RWPE2 (cell line): ENCODE results near the gene FAM180A.
A peak's percentile ranks its signal among the peaks of the same experiment; 100 is the strongest.

ENCODE experiments used
- ATAC-seq: fragments of 200-7000 bp; cut with Tn5 transposase; 3 replicates; pipeline ENCODE4 v1.9.1; 2021; ENCODE audit warnings: low read depth
- DNase-seq: peaks from one replicate; pipeline ENCODE4 v3.0.0-alpha.2; 2020; ENCODE audit warnings: low spot score
- H3K27ac ChIP-seq: fragments of 450-650 bp; 2 replicates; pipeline ENCODE4 v1.5.1; 2017; ENCODE audit warnings: mild to moderate bottlenecking; ENCODE audit not compliant: poor library complexity, severe bottlenecking
- H3K27me3 ChIP-seq: fragments of 250-450 bp; sonication (Bioruptor Pico); 2 replicates; pipeline ENCODE4 v1.5.1; 2021; ENCODE audit warnings: mild to moderate bottlenecking, moderate library complexity; ENCODE audit not compliant: insufficient read depth, poor library complexity, severe bottlenecking
- H3K36me3 ChIP-seq: fragments of 250-450 bp; sonication (Bioruptor Pico); 2 replicates; pipeline ENCODE4 v1.5.1; 2020; ENCODE audit warnings: low read depth, mild to moderate bottlenecking, moderate library complexity
- H3K4me1 ChIP-seq: fragments of 250-450 bp; sonication (Bioruptor Pico); 2 replicates; pipeline ENCODE4 v1.5.1; 2021; ENCODE audit warnings: mild to moderate bottlenecking, moderate library complexity; ENCODE audit not compliant: insufficient read depth, poor library complexity, severe bottlenecking
- H3K4me3 ChIP-seq: fragments of 250-450 bp; sonication (Bioruptor Pico); 2 replicates; pipeline ENCODE4 v1.5.1; 2021; ENCODE audit warnings: mild to moderate bottlenecking, moderate library complexity; ENCODE audit not compliant: severe bottlenecking
- H3K9me3 ChIP-seq: fragments of 250-450 bp; sonication (Bioruptor Pico); 2 replicates; pipeline ENCODE4 v1.5.1; 2021; ENCODE audit warnings: mild to moderate bottlenecking, moderate library complexity; ENCODE audit not compliant: severe bottlenecking
- CTCF ChIP-seq: fragments of 450-650 bp; IDR thresholded peaks from one replicate; pipeline ENCODE4 v1.5.1; 2017; ENCODE audit warnings: mild to moderate bottlenecking, moderate library complexity; ENCODE audit not compliant: poor library complexity, severe bottlenecking

FAM180A gene

GRCh38 chr7:135713836-135714470, 34.7 kb downstream of the FAM180A start:
- no peak for TF ChIP-seq CTCF
- Histone ChIP-seq H3K4me3 (no peak overlapping the region), H3K27me3 (no peaks in the 10 kb centered on the region), H3K36me3 (no peaks in the 10 kb centered on the region), H3K9me3 (no peaks in the 10 kb centered on the region), H3K27ac (peak overlapping the region; percentile 6), H3K4me1 (peaks cover 20% of the 10 kb centered on the region)
- DNase-seq, result no peak
- ATAC-seq, result no peak

DNA sequence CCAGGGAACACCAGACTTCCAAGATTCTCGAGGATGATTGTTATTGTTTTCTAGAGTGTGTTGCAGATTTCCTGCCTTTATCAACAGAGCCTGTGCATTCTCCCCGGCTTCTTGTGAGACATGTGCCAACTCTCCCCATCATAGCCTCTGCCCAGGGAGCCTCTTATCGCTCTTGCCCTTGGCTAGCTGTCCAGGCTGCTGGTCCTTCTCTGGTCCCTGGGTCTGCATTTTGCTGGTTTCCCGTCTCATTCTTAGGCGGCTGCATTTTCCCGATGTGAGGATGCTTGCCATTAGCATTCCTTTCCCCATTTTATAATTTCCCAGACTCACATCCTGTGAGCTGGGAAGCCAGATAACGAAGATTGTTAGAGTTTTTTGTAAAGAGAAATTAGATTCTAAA, 35.8 kb downstream of the FAM180A start:
- ATAC-seq, result no peak

GRCh38 chr7:135712182-135712782, 36.3 kb downstream of the FAM180A start:
- DNase-seq, result no peak

More for the DNA sequence above, 35.8 kb downstream of the FAM180A start:
- DNase-seq, result no peak
- H3K4me1 ChIP-seq, result peaks cover 28% of the 10 kb centered on the region
- H3K27me3 ChIP-seq, result no peaks in the 10 kb centered on the region
- no peaks in the 10 kb centered on the region for H3K9me3 ChIP-seq
- H3K27ac ChIP-seq, result no peak overlapping the region
- H3K36me3 ChIP-seq, result no peaks in the 10 kb centered on the region
- TF ChIP-seq CTCF, result no peak
- H3K4me3 ChIP-seq, result no peak overlapping the region

DNA sequence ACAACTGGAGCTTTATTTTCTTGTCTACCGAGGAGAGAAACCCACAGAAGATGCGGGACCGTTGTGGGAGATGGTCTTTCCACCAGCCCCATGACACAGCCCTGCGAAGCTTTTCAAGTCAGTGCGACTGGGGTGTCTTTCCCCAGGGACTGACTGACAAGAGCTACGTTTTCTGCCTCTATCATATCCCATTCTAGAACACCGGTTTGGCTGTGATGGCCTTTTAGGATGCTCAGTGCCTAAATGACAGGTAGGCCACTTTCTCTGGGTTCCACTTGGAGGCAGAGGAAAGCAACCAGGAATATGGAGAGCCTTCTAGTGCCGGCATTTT, 37.5 kb downstream of the FAM180A start:
- H3K9me3 ChIP-seq, result no peaks in the 10 kb centered on the region
- H3K4me3 ChIP-seq, result no peak overlapping the region
- no peaks in the 10 kb centered on the region for H3K27me3 ChIP-seq
- no peaks in the 10 kb centered on the region for H3K36me3 ChIP-seq
- TF ChIP-seq CTCF, result peak; percentile 41
- no peak for DNase-seq
- no peak for ATAC-seq
- H3K27ac ChIP-seq, result no peak overlapping the region
- H3K4me1 ChIP-seq, result peaks cover 36% of the 10 kb centered on the region

More at GRCh38 chr7:135712182-135712782, 36.3 kb downstream of the FAM180A start:
- TF ChIP-seq CTCF, result peak; percentile 6
- no peak overlapping the region for H3K27ac ChIP-seq
- H3K9me3 ChIP-seq, result no peaks in the 10 kb centered on the region
- peaks cover 33% of the 10 kb centered on the region for H3K4me1 ChIP-seq
- H3K36me3 ChIP-seq, result no peaks in the 10 kb centered on the region
- no peak overlapping the region for H3K4me3 ChIP-seq
- H3K27me3 ChIP-seq, result no peaks in the 10 kb centered on the region
- no peak for ATAC-seq

GRCh38 chr7:135710417-135711138, 38.0 kb downstream of the FAM180A start:
- peak; percentile 63 for TF ChIP-seq CTCF
- no peak overlapping the region for H3K27ac ChIP-seq
- H3K4me3 ChIP-seq, result no peak overlapping the region
- ATAC-seq, result no peak
- no peak for DNase-seq
- no peaks in the 10 kb centered on the region for H3K9me3 ChIP-seq
- no peaks in the 10 kb centered on the region for H3K27me3 ChIP-seq
- peaks cover 36% of the 10 kb centered on the region for H3K4me1 ChIP-seq
- H3K36me3 ChIP-seq, result no peaks in the 10 kb centered on the region
